DMS153 treated with DMSO at 0.1 percent for 48 hours (cell line): ENCODE data around the gene MTX2.

Source experiments
- DNase-seq: peaks from one replicate; lab custom pipeline; 2025; ENCODE audit not compliant: unreplicated experiment; lab: John Stamatoyannopoulos, UW

MTX2 gene

DNA sequence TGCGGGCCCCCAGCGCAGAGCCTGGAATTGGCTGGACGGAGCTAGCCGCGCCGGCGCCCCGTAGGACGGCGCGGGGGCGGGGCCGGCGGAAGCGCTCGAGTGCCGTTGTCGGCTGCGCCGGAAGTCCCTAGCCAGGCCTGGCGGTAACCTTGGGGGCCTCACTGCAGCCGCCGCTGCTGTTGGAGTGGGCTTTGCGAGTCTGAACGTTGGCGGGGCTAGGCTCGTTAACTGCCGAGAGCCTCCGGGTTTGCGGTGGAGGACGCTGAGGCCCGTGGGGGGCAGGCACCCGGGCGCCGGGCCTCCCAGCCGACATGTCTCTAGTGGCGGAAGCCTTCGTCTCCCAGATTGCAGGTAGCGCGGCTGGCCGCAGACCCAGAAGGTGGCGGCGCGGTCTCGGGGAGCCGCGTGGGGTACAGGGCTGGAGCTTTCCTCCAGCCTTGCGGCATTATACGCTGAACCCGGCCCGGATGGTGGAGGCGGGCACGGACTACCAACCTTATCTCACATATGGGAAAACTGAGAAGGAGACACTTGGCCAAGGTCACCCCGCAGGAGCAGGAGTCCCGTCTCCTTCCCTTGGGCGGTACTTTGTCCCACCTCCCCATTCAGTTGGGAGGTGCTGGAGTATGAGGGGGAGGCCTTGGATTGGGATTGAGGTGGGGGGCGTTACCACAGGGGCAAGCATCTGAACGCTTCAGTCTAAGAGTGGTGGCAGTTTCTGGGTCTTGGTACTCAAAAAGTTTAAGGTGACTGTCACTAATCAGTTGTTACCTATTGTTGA is at the start of gene MTX2:
TSS of gene MTX2 (plus strand) at position 124 of the 781 bp plus-strand sequence. CDS start at position 312, 188 bp downstream.
- peak; percentile 80 for DNase-seq

- DNase-seq = no peak
These were observed 41.4 kb upstream of the MTX2 start for GRCh38 chr2:176227874-176228273.

GRCh38 chr2:176234156-176234555 is 35.1 kb upstream of the MTX2 start:
- DNase-seq = no peak

DNA sequence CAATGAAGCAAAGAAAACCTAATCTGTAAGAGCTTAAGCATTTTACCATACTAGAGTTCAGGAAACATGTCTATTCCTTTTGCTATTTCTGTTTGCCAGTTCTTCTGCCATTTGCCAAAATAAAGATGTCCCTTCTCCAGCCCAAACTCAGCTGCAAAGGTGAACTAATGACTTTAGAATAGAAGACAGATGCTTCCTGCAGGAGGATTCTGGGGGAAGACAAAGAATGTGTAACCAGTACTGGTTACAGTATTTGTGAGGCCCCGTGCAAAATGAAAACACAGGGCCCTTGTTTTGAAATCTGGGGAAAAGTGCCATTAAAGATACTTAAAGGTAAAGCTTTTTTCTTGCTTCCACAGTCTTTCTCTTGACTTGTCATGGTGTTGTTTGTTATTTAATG is 34.3 kb upstream of the MTX2 start:
- DNase-seq = no peak

DNA sequence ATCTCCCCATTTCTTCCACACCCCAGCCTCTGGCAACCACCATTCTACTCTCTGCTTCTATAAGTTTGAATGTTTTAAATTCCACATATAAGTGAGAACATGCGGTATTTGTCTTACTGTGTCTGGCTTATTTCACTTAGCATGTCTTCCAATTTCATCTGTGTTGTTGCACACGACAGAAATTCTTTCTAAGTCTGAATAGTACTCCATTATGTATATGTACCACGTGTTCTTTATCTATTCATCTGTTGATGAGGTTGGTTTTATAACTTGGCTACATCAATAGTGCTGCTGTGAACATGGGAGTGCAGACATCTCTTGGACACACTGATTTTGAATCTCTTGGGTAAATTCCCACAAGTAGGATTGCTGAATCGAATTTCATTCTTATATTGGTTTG is 31.8 kb upstream of the MTX2 start:
- no peak for DNase-seq

- no peak for DNase-seq
These were observed 30.2 kb upstream of the MTX2 start for GRCh38 chr2:176239031-176239430.

GRCh38 chr2:176240301-176240700 is 28.9 kb upstream of the MTX2 start:
- DNase-seq = no peak

DNA sequence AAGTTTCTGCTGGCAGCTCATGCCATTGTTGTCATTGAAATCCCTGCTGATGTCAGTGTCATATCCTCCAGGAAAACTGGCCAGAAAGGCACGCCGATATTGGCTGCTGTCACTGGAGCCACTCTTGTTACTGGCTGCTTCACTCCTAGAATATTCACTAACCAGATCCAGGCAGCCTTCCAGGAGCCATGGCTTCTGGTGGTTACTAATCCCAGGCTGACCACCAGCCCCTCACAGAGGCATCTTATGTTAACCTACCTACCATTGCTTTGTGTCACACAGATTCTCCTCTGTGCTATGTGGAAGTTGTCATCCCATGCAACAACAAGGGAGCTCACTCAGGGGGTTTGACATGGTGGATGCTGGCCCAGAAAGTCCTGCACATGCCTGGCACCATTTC is 27.0 kb upstream of the MTX2 start:
- no peak for DNase-seq

DNA sequence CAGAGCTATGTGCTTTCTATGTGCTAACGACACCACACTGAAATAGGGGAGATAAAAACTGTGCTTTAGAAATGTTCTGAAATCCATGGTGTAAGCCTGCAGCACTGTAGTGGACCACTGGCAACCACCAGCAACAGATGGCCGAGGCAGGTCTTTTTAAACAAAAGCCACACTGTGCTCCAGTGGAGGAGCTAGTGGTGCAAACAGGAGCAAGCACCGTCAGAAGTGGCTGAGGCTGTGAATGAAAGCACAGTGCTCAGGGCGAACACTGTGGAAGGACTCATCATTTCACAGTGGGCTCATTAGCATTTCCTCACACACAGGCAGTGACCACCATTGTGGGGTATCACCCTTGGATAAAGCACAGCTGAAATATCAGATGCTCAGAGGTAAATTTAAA is 22.9 kb upstream of the MTX2 start:
- DNase-seq = no peak

GRCh38 chr2:176247859-176248258 is 21.4 kb upstream of the MTX2 start:
- DNase-seq = no peak

- DNase-seq = no peak
These were observed 17.3 kb upstream of the MTX2 start for GRCh38 chr2:176251928-176252327.

DNA sequence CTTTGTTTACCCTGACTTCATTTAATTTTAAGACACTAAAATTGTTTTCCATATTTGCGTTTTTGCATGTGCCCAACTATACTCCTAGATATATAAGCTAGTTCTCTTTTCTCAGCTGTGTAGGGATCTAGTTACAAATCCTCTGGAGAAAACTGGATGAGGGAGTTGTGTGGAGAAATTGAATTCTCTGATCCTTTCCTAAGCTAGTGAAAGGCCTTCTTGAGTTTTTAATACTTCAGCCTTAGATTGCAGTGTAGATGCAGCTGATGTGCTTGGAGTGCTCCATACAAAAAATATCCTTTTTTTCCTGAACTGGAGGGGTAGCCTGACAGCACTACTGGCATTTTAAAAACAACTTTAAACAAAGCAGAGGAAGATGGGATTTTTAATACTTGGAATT is 8.6 kb upstream of the MTX2 start:
- no peak for DNase-seq

DNA sequence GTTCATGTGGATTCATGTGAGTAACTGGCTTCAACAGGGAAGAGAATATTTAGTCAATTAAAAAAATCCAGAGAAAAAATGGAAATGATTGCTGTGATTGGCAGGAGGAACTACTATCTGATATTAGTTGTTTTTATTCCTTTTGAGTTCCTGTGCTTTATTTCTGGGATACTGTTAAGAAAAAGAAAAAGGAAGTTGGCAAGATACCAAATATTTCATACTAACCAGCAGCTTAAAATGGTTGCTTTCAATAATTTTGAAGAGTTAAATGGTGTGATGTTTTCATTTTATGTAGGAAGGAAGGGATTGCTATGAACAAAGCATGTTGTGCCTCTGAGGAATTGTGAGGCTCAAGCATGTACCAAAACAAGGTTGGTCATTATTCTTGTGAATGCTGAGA is 8.1 kb upstream of the MTX2 start:
- DNase-seq = no peak

- DNase-seq = no peak
These were observed 295 bp upstream of the MTX2 start for GRCh38 chr2:176268976-176269318.

GRCh38 chr2:176270100-176270750 is 983 bp downstream of the MTX2 start:
- DNase-seq = no peak

DNA sequence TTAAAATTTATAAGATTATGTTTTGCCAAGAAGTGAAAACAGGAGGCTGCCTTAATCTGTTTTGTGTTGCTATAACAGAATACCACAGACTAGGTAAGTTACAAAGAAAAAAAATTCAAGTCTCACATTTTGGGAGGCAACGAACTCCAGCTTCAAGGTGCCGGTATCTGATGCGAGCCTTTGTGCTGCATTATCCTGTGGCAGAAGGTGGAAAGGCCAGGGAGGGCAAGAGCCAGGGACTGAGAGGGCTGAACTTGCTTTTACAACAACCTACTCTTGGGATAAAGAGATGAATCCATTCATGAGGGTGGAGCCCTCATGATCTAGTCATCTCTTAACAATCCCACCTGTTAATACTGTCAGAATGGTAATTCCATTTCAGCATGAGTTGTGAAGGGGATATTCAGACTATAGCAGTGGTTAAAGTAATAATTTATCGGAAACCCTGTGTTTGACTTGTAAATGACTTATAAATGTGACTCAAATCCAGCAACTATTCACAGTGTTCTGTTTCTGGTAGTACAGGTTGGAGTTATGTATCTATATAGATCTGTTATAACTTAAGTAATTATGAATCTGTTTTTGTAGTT is 3.7 kb downstream of the MTX2 start:
- no peak for DNase-seq

GRCh38 chr2:176278927-176279326 is 9.7 kb downstream of the MTX2 start:
- no peak for DNase-seq

DNA sequence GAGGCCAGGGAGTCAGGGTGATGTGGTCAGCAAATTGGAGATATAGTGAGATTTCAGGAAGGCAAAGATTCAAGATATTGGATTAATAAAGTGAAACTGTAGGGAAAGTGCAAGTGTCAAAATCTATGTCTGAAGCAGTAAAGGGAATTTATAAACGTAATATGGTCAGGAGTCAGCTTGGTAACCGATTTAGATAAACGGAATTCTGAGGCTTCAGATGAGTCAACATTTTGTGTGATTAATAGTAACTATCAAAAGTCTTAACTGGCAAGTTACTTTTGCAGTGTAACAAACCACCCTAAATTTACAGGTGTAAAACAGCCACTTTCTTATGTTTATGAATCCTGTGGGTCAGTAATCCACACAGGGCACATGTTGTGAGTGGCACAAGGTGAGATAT is 10.9 kb downstream of the MTX2 start:
- no peak for DNase-seq

GRCh38 chr2:176280867-176281658 is 11.8 kb downstream of the MTX2 start:
- DNase-seq = no peak

- DNase-seq = no peak
These were observed 14.2 kb downstream of the MTX2 start for GRCh38 chr2:176283291-176284068.
